SU-DHL-6 (cell line): ENCODE data around the gene KLHDC8A.
"Not testable (repeated sequence)": the region's sequence is repeated elsewhere in the genome, so short reads cannot be mapped to it uniquely, and the experiment has no call there.

ENCODE experiments used
- EZH2phosphoT487 ChIP-seq: fragments of 200-600 bp; sonication (generic), shearing (Covaris generic); conservative IDR thresholded peaks from 2 replicates; pipeline ENCODE4 v1.6.1; 2018; ENCODE audit warnings: mild to moderate bottlenecking, antibody characterized with exemption, low read length, moderate library complexity, mixed read lengths
- TF ChIP-seq, protein P1 (sequence below): fragments of 200-600 bp; sonication (generic); IDR thresholded peaks from one replicate; pipeline ENCODE4 v1.5.1; 2017; ENCODE audit warnings: antibody characterized with exemption, mild to moderate bottlenecking, low read length, moderate library complexity; ENCODE audit not compliant: insufficient read depth, poor library complexity, severe bottlenecking

- TF ChIP-seq, protein P1, sequence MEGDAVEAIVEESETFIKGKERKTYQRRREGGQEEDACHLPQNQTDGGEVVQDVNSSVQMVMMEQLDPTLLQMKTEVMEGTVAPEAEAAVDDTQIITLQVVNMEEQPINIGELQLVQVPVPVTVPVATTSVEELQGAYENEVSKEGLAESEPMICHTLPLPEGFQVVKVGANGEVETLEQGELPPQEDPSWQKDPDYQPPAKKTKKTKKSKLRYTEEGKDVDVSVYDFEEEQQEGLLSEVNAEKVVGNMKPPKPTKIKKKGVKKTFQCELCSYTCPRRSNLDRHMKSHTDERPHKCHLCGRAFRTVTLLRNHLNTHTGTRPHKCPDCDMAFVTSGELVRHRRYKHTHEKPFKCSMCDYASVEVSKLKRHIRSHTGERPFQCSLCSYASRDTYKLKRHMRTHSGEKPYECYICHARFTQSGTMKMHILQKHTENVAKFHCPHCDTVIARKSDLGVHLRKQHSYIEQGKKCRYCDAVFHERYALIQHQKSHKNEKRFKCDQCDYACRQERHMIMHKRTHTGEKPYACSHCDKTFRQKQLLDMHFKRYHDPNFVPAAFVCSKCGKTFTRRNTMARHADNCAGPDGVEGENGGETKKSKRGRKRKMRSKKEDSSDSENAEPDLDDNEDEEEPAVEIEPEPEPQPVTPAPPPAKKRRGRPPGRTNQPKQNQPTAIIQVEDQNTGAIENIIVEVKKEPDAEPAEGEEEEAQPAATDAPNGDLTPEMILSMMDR: not testable (repeated sequence)
- TF ChIP-seq EZH2phosphoT487: not testable (repeated sequence)
These were observed 26.3 kb upstream of the KLHDC8A start for GRCh38 chr1:205382990-205383389.
